ENCODE results near the gene GPR78.
"Not testable (repeated sequence)": the region's sequence is repeated elsewhere in the genome, so short reads cannot be mapped to it uniquely, and the experiment has no call there.

GPR78 gene

DNA sequence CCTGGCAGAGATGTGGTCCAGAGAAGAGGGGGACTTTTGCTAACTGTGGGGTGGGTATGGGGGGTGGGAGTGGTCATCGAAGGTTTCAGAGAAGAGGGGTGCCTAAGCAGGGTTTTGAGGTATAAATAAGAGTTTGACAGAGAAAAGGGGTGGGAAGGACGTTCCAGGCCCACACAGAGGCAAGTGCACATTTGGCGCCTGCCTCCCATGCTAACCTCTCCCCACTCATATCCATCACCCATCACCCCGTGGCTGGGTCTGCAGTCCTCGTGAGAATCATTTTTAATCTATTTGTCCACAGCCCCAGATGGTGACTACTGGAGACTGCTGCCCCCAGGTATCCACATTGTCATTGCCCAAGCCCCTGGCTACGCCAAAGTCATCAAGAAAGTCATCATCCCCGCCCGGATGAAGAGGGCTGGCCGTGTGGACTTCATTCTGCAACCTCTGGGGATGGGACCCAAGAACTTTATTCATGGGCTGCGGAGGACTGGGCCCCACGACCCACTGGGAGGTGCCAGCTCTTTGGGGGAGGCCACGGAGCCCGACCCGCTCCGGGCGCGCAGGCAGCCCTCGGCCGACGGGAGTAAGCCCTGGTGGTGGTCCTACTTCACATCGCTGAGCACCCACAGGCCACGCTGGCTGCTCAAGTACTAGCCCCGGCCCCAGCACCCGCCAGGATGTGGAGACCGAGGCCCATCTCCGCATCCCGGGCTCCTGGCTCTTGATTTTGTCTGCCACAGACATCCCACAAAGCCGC lies 38.9 kb downstream of the GPR78 start:
- DNase-seq, result no peak

GRCh38 chr4:8621135-8621534 lies 40.9 kb downstream of the GPR78 start:
- not testable (repeated sequence) for DNase-seq

DNA sequence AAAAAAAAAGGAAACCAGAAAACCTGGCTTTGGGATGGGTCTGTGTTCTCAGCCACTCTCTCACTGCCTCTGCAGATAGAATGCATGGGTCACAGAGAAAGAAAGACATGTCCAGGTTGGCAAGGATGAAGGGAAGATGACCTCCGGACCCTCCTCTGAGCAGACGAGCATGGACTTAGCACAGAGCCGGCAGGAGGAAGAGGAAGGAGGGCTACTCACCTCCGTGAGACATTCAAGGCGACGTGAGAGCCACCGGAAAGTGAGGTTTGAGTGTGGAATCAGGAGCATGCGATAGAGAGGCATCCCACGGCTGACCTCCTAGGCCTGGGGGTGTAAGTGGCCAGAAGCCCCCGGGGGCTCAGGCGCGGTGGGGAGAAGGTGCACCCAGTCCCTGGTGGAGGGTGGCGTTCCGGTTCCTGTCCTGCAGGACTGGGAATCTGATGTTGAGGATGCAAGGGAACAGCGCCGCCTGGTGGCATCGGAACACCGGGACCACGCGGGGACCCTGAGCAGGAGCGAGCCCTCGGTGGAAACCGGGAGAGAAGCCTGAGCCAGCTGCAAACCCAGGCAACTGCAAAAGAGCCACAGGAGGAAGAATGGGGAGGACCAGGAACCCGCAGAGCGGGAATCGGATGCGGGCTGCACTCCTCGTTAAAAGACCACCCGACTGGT lies 44.5 kb downstream of the GPR78 start:
- not testable (repeated sequence) for DNase-seq

GRCh38 chr4:8630240-8630905 lies 50.2 kb downstream of the GPR78 start:
- DNase-seq, result not testable (repeated sequence)

DNA sequence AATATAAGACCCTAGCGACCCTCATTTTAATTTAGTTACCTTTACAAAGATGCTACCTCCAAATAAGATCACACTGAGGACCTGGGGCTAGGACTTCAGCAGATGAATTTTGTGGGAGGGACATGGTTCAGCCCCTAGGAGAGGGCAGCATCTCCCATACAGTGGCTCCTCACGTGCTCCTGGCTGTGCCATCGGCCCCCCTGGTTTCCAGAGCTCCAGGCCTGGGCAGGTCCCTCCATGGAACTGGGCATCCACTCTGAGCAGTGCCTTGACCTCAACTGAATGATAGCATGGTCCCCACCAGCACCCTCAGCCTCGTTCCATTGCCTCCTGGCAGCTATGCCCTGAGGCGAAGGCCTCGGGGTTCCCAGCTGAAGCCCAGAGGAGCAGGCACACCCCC lies 51.7 kb downstream of the GPR78 start:
- not testable (repeated sequence) for DNase-seq

DNA sequence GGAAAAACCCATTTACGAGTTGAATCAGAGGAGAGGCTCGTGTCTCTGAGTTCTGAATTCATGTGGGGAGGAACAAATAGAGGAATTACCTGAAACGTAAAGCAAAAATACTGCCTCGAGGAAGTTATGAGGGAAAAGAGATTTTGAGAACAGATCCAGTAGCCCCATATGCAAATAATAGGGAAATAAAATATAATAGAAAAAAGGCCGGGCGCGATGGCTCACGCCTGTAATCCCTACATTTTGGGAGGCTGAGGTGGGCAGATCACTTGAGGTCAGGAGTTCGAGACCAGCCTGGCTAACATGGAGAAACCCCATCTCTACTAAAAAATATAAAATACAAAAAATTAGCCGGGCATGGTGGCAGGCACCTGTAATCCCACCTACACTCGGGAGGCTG lies 54.6 kb downstream of the GPR78 start:
- DNase-seq, result not testable (repeated sequence)

DNA sequence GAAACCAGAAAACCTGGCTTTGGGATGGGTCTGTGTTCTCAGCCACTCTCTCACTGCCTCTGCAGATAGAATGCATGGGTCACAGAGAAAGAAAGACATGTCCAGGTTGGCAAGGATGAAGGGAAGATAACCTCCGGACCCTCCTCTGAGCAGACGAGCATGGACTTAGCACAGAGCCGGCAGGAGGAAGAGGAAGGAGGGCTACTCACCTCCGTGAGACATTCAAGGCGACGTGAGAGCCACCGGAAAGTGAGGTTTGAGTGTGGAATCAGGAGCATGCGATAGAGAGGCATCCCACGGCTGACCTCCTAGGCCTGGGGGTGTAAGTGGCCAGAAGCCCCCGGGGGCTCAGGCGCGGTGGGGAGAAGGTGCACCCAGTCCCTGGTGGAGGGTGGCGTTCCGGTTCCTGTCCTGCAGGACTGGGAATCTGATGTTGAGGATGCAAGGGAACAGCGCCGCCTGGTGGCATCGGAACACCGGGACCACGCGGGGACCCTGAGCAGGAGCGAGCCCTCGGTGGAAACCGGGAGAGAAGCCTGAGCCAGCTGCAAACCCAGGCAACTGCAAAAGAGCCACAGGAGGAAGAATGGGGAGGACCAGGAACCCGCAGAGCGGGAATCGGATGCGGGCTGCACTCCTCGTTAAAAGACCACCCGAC lies 55.8 kb downstream of the GPR78 start:
- not testable (repeated sequence) for DNase-seq
